IMR-90 (cell line): ENCODE results near the gene CTNS. TPM values are rescaled to one million over a fixed set of nuclear protein-coding genes. Genes with fewer than 3 reads are reported as not detected.

Experiments used
- ATAC-seq: fragments of 200-7000 bp; cut with Tn5 transposase; 2 replicates; pipeline ENCODE4 v1.9.1; 2020; ENCODE audit warnings: low read depth, mild to moderate bottlenecking, moderate library complexity
- BruUV-seq: library from RNA; stranded (reverse); fragments of 400-500 nt; replicated peaks from 2 replicates; lab custom pipeline; 2021; lab: Mats Ljungman, UMichigan
- CTCF ChIA-PET: fragments of 300-600 bp; formaldehyde crosslinking; extraction: SDS; loops from one replicate; lab custom pipeline; 2021; ENCODE audit warnings: antibody characterized with exemption; lab: Yijun Ruan, JAX
- POLR2A ChIA-PET: fragments of 300-600 bp; sonication (Branson Sonifier 250); formaldehyde crosslinking; loops from one replicate; lab custom pipeline; 2022; ENCODE audit warnings: antibody characterized with exemption; ENCODE audit not compliant: unreplicated experiment; lab: Charles Lee
- DNase-seq: peaks from one replicate; pipeline ENCODE4 v3.0.0; 2013
- H2AFZ ChIP-seq: replicated peaks from 2 replicates; pipeline ENCODE3; 2013; ENCODE audit warnings: low read length, mild to moderate bottlenecking; ENCODE audit not compliant: poor library complexity
- H2AK5ac ChIP-seq: 2 replicates; pipeline ENCODE4 v1.6.1; 2013; ENCODE audit warnings: low read depth, low read length, inconsistent platforms
- H2AK9ac ChIP-seq: replicated peaks from 2 replicates; pipeline ENCODE3; 2013; ENCODE audit warnings: mild to moderate bottlenecking, low read depth, low read length, moderate library complexity; ENCODE audit not compliant: poor library complexity
- H2BK120ac ChIP-seq: 2 replicates; pipeline ENCODE4 v1.6.1; 2013; ENCODE audit warnings: low read depth, low read length, inconsistent platforms
- H2BK15ac ChIP-seq: 3 replicates; pipeline ENCODE4 v1.6.1; 2013; ENCODE audit warnings: low read depth, low read length, inconsistent platforms
- H2BK20ac ChIP-seq: 2 replicates; pipeline ENCODE4 v1.6.1; 2013; ENCODE audit warnings: low read depth, mild to moderate bottlenecking, inconsistent platforms, low read length, moderate library complexity
- H2BK5ac ChIP-seq: 2 replicates; pipeline ENCODE4 v1.6.1; 2013; ENCODE audit warnings: mild to moderate bottlenecking, low read depth, low read length, inconsistent platforms; ENCODE audit not compliant: poor library complexity, severe bottlenecking
- H3K14ac ChIP-seq: replicated peaks from 2 replicates; pipeline ENCODE4 v1.6.1; 2013; ENCODE audit warnings: low read depth, low read length, inconsistent platforms
- H3K18ac ChIP-seq: 2 replicates; pipeline ENCODE4 v1.6.1; 2013; ENCODE audit warnings: low read depth, low read length, control low read depth
- H3K23ac ChIP-seq: 2 replicates; pipeline ENCODE4 v1.6.1; 2013; ENCODE audit warnings: low read depth, low read length, inconsistent platforms
- H3K27ac ChIP-seq: 2 replicates; pipeline ENCODE4 v1.5.1; 2013; ENCODE audit warnings: mild to moderate bottlenecking, control low read depth, low read length; ENCODE audit not compliant: insufficient read depth
- H3K27me3 ChIP-seq: 2 replicates; pipeline ENCODE4 v1.6.1; 2013; ENCODE audit warnings: low read length; ENCODE audit not compliant: control insufficient read depth, insufficient read depth
- H3K36me3 ChIP-seq: 2 replicates; pipeline ENCODE4 v1.6.1; 2013; ENCODE audit warnings: low read length, mixed read lengths; ENCODE audit not compliant: control insufficient read depth, insufficient read depth
- H3K4ac ChIP-seq: 2 replicates; pipeline ENCODE4 v1.6.1; 2013; ENCODE audit warnings: low read depth, low read length, inconsistent platforms
- H3K4me1 ChIP-seq: 2 replicates; pipeline ENCODE4 v1.6.1; 2013; ENCODE audit warnings: low read length, mixed read lengths; ENCODE audit not compliant: control insufficient read depth, insufficient read depth
- H3K4me2 ChIP-seq: 2 replicates; pipeline ENCODE4 v1.6.1; 2013; ENCODE audit warnings: low read depth, mild to moderate bottlenecking, control low read depth, low read length, moderate library complexity
- H3K4me3 ChIP-seq: 2 replicates; pipeline ENCODE4 v1.5.1; 2013; ENCODE audit warnings: low read depth, mild to moderate bottlenecking, control low read depth, low read length, moderate library complexity; ENCODE audit not compliant: insufficient read depth
- H3K56ac ChIP-seq: 2 replicates; pipeline ENCODE4 v1.6.1; 2013; ENCODE audit warnings: low read length, inconsistent platforms; ENCODE audit not compliant: insufficient read depth; ENCODE audit errors: extremely low read depth
- H3K79me1 ChIP-seq, 2 experiments: 2 replicates each; pipeline ENCODE4 v1.6.1; 2013; ENCODE audit warnings: low read length in 2 of 2, inconsistent platforms in 1 of 2, low read depth in 1 of 2
- H3K9ac ChIP-seq: 2 replicates; pipeline ENCODE4 v1.6.1; 2013; ENCODE audit warnings: low read depth, low read length, control low read depth
- H3K9me1 ChIP-seq: 2 replicates; pipeline ENCODE4 v1.6.1; 2013; ENCODE audit warnings: low read length, inconsistent platforms; ENCODE audit not compliant: insufficient read depth
- H3K9me3 ChIP-seq: 2 replicates; pipeline ENCODE4 v1.6.1; 2013; ENCODE audit warnings: low read length; ENCODE audit not compliant: control insufficient read depth, insufficient read depth
- H4K20me1 ChIP-seq: 2 replicates; pipeline ENCODE4 v1.6.1; 2013; ENCODE audit warnings: low read length, inconsistent platforms; ENCODE audit not compliant: insufficient read depth
- H4K5ac ChIP-seq: 2 replicates; pipeline ENCODE4 v1.6.1; 2013; ENCODE audit warnings: mild to moderate bottlenecking, low read depth, low read length, control low read depth
- H4K8ac ChIP-seq, 2 experiments: 2 replicates each; pipeline ENCODE4 v1.6.1; 2013; ENCODE audit warnings: low read depth in 2 of 2, low read length in 2 of 2, control low read depth in 1 of 2, inconsistent platforms in 1 of 2
- H4K91ac ChIP-seq: 2 replicates; pipeline ENCODE4 v1.6.1; 2013; ENCODE audit warnings: low read depth, low read length, inconsistent platforms; ENCODE audit not compliant: insufficient read depth
- CEBPB ChIP-seq: IDR thresholded peaks from 2 replicates; pipeline ENCODE4 v1.6.1; 2012; ENCODE audit warnings: low read depth, low read length, improper control_type of control experiment
- FOS ChIP-seq: fragments of 150-350 bp; IDR thresholded peaks from 2 replicates; pipeline ENCODE4 v1.6.1; 2016; ENCODE audit warnings: low read depth, low read length
- MAFK ChIP-seq: IDR thresholded peaks from 2 replicates; pipeline ENCODE4 v1.6.1; 2012; ENCODE audit warnings: low read depth, low read length, improper control_type of control experiment
- MXI1 ChIP-seq: IDR thresholded peaks from 2 replicates; pipeline ENCODE4 v1.6.1; 2012; ENCODE audit warnings: low read depth, mild to moderate bottlenecking, low read length, moderate library complexity, borderline replicate concordance
- NFE2L2 ChIP-seq: fragments of 150-350 bp; IDR thresholded peaks from 2 replicates; pipeline ENCODE4 v1.6.1; 2016; ENCODE audit warnings: low read depth, mild to moderate bottlenecking, low read length
- POLR2A ChIP-seq: IDR thresholded peaks from 2 replicates; pipeline ENCODE4 v1.6.1; 2012; ENCODE audit warnings: mild to moderate bottlenecking, low read depth, low read length
- RAD21 ChIP-seq: IDR thresholded peaks from 2 replicates; pipeline ENCODE4 v1.6.1; 2012; ENCODE audit warnings: low read length, improper control_type of control experiment
- RFX5 ChIP-seq: IDR thresholded peaks from 2 replicates; pipeline ENCODE4 v1.8.0; 2012; ENCODE audit warnings: low read depth, mild to moderate bottlenecking, low read length, moderate library complexity
- SMC3 ChIP-seq: fragments of 150-350 bp; IDR thresholded peaks from 2 replicates; pipeline ENCODE4 v1.6.1; 2016; ENCODE audit warnings: low read depth, mild to moderate bottlenecking, antibody characterized with exemption, low read length, moderate library complexity
- WGBS, 2 experiments: methylation state at CpG; one replicate each; pipeline versions ENCODE4 v1.1.5 to v1.1.7; 2013; ENCODE audit warnings: missing lambda C conversion rate in 2 of 2; ENCODE audit not compliant: insufficient read length in 1 of 2; ENCODE audit errors: extremely low coverage in 2 of 2; 5-methylcytosine and 5-hydroxymethylcytosine counted together
- dilution Hi-C: fragments of 300-500 bp; cut with HindIII; formaldehyde crosslinking; loops from one replicate; pipeline ENCODE4 v1.14.3; 2018; ENCODE audit warnings: low sequenced_read_pairs; ENCODE audit not compliant: unreplicated experiment
- in situ Hi-C: fragments of 300-500 bp; cut with MboI; formaldehyde crosslinking; loops from 3 replicates; pipeline ENCODE4 v1.14.3; 2019; ENCODE audit warnings: low sequenced_read_pairs, inconsistent platforms, mixed read lengths
- intact Hi-C: fragments of 100-400 bp; cut with micrococcal nuclease; formaldehyde crosslinking; loops from 2 replicates; pipeline ENCODE4 v1.10.0; 2022
- polyA plus RNA-seq, 3 experiments: library from polyadenylated mRNA; depleted of rRNA; stranded (reverse); fragments of >200 nt; gene quantifications; 2 replicates each; pipeline ENCODE4 v1.2.3, GENCODE V29; 2012; ENCODE audit warnings: low replicate concordance in 1 of 3
- total RNA-seq: library from RNA; depleted of rRNA; stranded (reverse); fragments of >200 nt; gene quantifications from 2 replicates; pipeline ENCODE4 v1.2.3, GENCODE V29; 2012
- TF ChIP-seq, protein P1 (sequence below): fragments of 150-350 bp; IDR thresholded peaks from 2 replicates; pipeline ENCODE4 v1.6.1; 2017; ENCODE audit warnings: mild to moderate bottlenecking, antibody characterized with exemption, low read length, low read depth

Gene CTNS
- total and polyA plus RNA-seq, 2 of the 4 experiments (the other 2 are of a cell fraction): 4.7 to 5.3 TPM

DNA sequence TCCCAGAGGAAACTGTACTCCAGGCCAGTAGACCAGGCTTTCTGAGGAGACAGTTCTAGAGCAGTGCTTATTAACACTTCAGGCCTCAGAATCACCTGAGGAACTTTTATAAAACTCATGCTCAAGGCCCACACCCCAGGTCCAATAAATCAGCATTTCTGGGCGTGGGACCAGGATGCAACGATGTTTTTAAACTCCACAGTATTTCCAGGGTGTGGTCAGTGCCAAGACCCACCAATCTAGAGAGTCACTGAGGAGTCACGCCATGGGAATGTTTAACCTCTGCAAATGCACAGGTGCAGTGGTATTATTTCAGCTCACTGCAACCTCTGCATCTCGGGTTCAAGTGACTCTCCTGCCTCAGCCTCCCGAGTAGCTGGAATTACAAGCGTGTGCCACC lies 23.4 kb upstream of the CTNS start:
- Histone ChIP-seq H2BK20ac (no peak overlapping the region), H3K4ac (no peak overlapping the region), H3K9me1 (0 out of 2 replicates have a peak, but pooled peaks cover 6% of the 10 kb centered on the region), H2AK9ac (no peak overlapping the region), H3K79me1 (peaks cover 0 to 3% of the 10 kb centered on the region in 2 experiments; a peak in 1 of 4 replicates), H4K91ac (no peak overlapping the region), H3K27ac (no peak overlapping the region), H3K4me3 (no peak overlapping the region), H3K56ac (no peak overlapping the region), H4K5ac (no peak overlapping the region), H3K9me3 (no peaks in the 10 kb centered on the region), H3K18ac (no peak overlapping the region), H2BK5ac (no peak overlapping the region), H3K23ac (no peak overlapping the region), H2BK120ac (no peak overlapping the region), H2AK5ac (no peak overlapping the region), H3K4me1 (no peaks in the 10 kb centered on the region), H4K8ac (no peak overlapping the region), H3K14ac (no peak overlapping the region), H3K36me3 (peaks cover 43% of the 10 kb centered on the region), H3K9ac (no peak overlapping the region), H3K4me2 (no peak overlapping the region), H2AFZ (no peak overlapping the region), H4K20me1 (no peaks in the 10 kb centered on the region; the same call in 1 of the 2 replicates), H3K27me3 (no peaks in the 10 kb centered on the region), H2BK15ac (no peak overlapping the region)
- ATAC-seq: no peak
- 82% methylated on average over 2 of the region's 6 CpGs; no CpG with 5 or more reads in 1 of the 2 experiments for WGBS, 2 experiments
- intact Hi-C loops: no loop called here
- TF ChIP-seq MXI1 (no peak), SMC3 (no peak), RAD21 (no peak), RFX5 (no peak), NFE2L2 (no peak), FOS (no peak), POLR2A (no peak), CEBPB (no peak), MAFK (no peak)
- TF ChIP-seq, protein P1, sequence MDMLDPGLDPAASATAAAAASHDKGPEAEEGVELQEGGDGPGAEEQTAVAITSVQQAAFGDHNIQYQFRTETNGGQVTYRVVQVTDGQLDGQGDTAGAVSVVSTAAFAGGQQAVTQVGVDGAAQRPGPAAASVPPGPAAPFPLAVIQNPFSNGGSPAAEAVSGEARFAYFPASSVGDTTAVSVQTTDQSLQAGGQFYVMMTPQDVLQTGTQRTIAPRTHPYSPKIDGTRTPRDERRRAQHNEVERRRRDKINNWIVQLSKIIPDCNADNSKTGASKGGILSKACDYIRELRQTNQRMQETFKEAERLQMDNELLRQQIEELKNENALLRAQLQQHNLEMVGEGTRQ: no peak
- no peak for DNase-seq
- ChIA-PET CTCF (interaction anchor here (0.5 kb wide), 1 partner anchor 10 kb away, joined by 5 read pairs; no protein-coding TSS in a partner anchor), POLR2A (no interaction called here)
- no TSS peak for BruUV-seq
- in situ Hi-C loops: no loop called here
- dilution Hi-C loops: no loop called here
